ENCODE results near the gene IGFBP3.

IGFBP3 gene

DNA sequence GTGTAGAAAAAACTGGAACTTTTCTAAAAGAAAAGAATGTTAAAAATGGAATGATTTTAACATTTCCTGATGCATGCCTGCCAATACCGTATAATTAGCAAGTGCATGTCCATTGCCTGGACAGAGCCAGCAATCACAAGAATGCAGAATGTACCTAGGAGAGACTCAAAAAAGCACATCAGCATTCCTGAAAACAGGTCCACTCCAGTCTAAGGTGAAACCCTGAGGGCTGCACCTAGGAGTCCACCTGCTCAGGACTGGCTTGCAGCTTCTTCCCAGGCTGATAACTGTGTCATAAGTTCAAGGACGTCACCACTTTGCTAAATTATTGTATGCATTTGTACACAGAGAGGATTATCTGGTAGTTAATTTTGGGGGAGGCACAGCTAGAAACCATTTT lies 53.6 kb downstream of the IGFBP3 start:
- DNase-seq = no peak

DNA sequence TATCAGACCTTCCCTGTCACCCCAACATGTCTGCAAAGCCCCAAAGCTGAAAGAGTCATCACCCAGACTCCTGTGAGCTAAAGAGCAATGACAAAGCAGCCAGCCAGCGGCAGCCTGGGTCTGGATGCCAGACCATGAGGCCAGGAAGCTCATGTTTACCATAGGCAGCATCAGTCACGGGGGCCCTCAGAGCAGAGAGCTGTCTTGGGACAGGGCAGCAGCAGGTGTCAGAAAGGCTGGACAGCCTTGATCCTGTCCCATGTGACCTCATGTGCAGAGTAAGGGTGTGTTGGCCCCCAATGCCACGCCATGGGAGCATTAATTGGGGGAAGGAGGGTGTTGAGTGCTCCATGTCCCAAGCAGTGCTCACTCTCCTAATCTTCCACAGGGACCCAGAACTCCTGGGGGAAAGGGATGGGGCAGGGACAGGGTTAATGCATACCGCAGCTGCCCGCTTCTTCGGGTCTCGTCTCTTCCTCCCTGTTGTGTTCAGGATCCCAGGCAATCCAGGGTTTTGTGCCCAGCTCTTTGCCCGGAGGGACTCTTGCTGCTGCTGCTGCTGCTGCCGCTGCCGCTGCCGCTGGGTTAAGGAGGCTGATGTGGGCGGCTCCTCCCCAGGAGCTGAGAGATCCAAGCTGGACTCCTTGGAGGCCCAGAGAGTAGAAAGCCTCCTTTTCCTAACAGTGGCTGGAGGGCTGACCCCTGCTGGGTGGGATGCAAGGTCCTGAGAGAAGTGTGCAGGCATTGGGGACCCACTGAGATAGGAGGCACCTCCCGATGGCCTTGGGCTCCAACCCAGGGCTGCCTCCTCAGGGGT lies 55.3 kb downstream of the IGFBP3 start:
- DNase-seq = no peak

- DNase-seq = no peak
Observed at GRCh38 chr7:45863715-45864114, 57.4 kb downstream of the IGFBP3 start.
